ENCODE data around the gene ANKRD42.

The ANKRD42 gene

DNA sequence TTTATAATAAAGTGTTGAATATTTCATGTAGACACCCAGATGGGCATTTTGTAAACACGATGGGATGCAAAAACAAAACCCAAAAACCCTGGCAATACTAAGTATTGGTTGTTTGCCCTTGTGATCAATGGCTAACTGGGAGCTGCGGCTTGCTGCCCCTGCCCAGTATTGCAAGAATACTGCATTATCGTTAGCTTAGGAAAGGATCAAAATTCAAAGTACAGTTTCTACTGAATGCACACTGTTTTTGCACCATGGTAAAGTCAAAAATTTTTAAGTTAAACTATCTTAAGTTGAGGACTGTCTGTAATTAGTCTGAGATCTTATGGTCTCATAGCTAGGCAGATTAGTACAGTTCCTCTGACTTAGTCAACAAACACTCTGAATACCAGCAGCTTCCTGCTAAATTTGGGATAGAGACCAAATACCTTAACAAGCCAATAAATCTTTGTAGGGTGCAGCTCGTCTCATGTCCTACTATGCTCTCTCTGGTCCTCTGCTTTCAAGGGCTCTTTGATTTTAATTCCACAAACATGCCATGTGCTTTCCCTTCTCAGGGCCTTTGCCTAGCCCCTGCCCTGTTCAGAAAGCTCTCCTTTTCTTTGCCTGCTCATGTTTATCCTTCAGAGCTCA, 88.7 kb downstream of the ANKRD42 start:
- no peak for TF ChIP-seq CTCF (IDR thresholded peaks at IDR 0.05)
- Mint-ChIP-seq H3K4me3 (peak overlapping the region; percentile 54), H3K36me3 (ENCODE audit: low read depth) (peaks cover 32% of the 10 kb centered on the region), H3K9me3 (peaks cover 3% of the 10 kb centered on the region), H3K4me1 (peaks cover 35% of the 10 kb centered on the region), H3K27ac (peak overlapping the region; percentile 83), H3K27me3 (ENCODE audit: low read depth, poor library complexity) (no peaks in the 10 kb centered on the region)
- no peak for DNase-seq

- H3K4me1 Mint-ChIP-seq = peaks cover 35% of the 10 kb centered on the region
- no peak for TF ChIP-seq CTCF (IDR thresholded peaks at IDR 0.05)
- peaks cover 3% of the 10 kb centered on the region for H3K9me3 Mint-ChIP-seq
- DNase-seq = no peak
- H3K27me3 Mint-ChIP-seq (ENCODE audit: low read depth, poor library complexity) = no peaks in the 10 kb centered on the region
- H3K4me3 Mint-ChIP-seq = peak overlapping the region; percentile 92
- peaks cover 12% of the 10 kb centered on the region for H3K36me3 Mint-ChIP-seq (ENCODE audit: low read depth)
- peak overlapping the region; percentile 95 for H3K27ac Mint-ChIP-seq
These were observed 91.1 kb downstream of the ANKRD42 start for GRCh38 chr11:83284501-83285150.

DNA sequence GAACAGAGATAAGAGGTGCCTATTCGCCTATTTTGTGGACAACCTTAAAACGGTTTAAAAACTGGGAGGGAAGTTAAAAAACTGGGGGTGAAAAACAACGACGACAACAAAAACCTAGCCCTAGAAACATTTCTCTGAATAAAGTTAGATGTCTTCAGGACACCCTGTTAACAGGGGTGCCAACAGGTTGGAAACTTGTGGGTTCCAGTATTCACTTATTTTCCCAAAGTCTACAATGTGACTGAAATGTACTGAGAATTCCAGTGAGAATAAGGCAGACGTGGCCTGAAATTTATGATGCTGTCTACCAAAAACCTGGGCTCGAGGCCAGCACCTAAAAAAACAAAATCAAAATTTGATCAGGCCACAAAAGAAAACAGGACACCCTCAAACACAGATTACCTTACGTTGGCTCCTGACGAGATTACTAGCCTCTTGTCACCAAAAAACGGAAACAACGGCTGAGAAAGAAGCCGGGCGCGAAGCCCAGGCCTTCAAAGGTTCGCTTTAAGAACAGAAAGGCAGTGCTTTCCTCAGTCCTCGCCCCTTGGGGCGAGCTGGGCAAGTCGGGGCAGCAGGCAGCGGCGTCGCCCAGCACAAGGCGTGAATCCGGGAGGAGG, 91.7 kb downstream of the ANKRD42 start:
- H3K27ac Mint-ChIP-seq = peak overlapping the region; percentile 95
- H3K4me1 Mint-ChIP-seq = peaks cover 35% of the 10 kb centered on the region
- peaks cover 5% of the 10 kb centered on the region for H3K36me3 Mint-ChIP-seq (ENCODE audit: low read depth)
- H3K4me3 Mint-ChIP-seq = peak overlapping the region; percentile 92
- no peak for DNase-seq
- H3K9me3 Mint-ChIP-seq = peaks cover 3% of the 10 kb centered on the region
- no peak for TF ChIP-seq CTCF (IDR thresholded peaks at IDR 0.05)
- H3K27me3 Mint-ChIP-seq (ENCODE audit: low read depth, poor library complexity) = no peaks in the 10 kb centered on the region

DNA sequence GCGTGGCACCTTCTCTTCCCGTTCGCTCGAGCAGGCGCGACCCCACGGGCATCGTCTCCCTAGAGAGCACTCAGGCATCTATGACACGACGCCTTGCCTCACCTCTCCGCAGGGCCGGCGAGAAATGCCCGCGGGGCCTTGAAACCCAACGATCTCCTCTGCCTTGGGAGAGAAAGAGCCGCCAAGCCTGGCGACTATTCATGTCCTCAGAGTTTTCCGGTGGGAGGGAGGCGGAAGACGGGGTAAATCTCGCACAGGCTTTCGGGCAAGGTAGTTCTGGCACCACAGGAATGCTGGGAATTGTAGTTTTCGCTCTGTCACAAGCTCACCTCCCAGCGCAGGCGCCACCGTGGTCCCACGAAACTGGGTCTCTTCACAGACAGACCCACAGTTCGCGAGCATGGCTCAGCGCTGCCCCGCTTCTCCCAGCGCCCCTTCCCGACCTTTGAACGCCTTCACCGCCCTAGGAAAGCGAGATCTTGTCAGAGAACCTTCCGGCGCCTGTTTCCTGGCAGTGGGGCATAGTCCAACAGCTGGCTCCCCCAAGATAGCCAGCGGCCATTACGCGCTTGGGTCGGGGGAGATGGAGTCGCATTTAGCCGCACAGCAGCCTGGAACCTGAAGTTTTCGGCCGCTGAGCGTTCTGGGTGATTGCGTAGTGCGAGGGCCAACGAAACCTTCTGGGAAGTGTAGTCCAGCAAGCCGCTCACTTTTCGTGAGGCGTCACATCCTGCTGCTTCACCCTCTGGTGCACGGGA, 92.4 kb downstream of the ANKRD42 start, which contains the start of gene CCDC90B:
Gene CCDC90B, minus strand, starts transcription at position 597 of the 758 bp plus-strand sequence. Its CDS starts 395 bp downstream, at position 202.
- Mint-ChIP-seq H3K4me1 (peaks cover 35% of the 10 kb centered on the region), H3K27me3 (ENCODE audit: low read depth, poor library complexity) (no peaks in the 10 kb centered on the region)

GRCh38 chr11:83287631-83288030, 94.1 kb downstream of the ANKRD42 start:
- no peak overlapping the region for H3K4me3 Mint-ChIP-seq
- DNase-seq = no peak

More for the DNA sequence above, 92.4 kb downstream of the ANKRD42 start, which contains the start of gene CCDC90B:
- no peaks in the 10 kb centered on the region for H3K36me3 Mint-ChIP-seq (ENCODE audit: low read depth)
- peaks cover 3% of the 10 kb centered on the region for H3K9me3 Mint-ChIP-seq
- DNase-seq = peak; percentile 87
- H3K4me3 Mint-ChIP-seq = peak within 1 kb of the TSS; percentile 92
- peak within 1 kb of the TSS; percentile 95 for H3K27ac Mint-ChIP-seq
- TF ChIP-seq CTCF (IDR thresholded peaks at IDR 0.05) = no peak

More at GRCh38 chr11:83287631-83288030, 94.1 kb downstream of the ANKRD42 start:
- H3K9me3 Mint-ChIP-seq = peaks cover 3% of the 10 kb centered on the region
- peaks cover 24% of the 10 kb centered on the region for H3K4me1 Mint-ChIP-seq
- no peak overlapping the region for H3K27ac Mint-ChIP-seq
- no peaks in the 10 kb centered on the region for H3K36me3 Mint-ChIP-seq (ENCODE audit: low read depth)
- H3K27me3 Mint-ChIP-seq (ENCODE audit: low read depth, poor library complexity) = no peaks in the 10 kb centered on the region
- no peak for TF ChIP-seq CTCF (IDR thresholded peaks at IDR 0.05)
